IgD-negative memory B cell (primary cell): Measurements from ENCODE around the gene TFAP2B. TPM values are rescaled to one million over a fixed set of nuclear protein-coding genes. Genes with fewer than 3 reads are reported as not detected.

Experiments used
- H3K27ac Mint-ChIP-seq, 3 donors: one replicate each; pipeline ENCODE4 v1.8.0; 2020 to 2022; ENCODE audit warnings: mild to moderate bottlenecking in 3 of 3, mixed read lengths in 3 of 3, moderate library complexity in 1 of 3
- H3K27me3 Mint-ChIP-seq: one replicate; pipeline ENCODE4 v1.8.0; 2021; ENCODE audit warnings: mixed read lengths
- H3K36me3 Mint-ChIP-seq: one replicate; pipeline ENCODE4 v1.8.0; 2020; ENCODE audit warnings: mild to moderate bottlenecking, mixed read lengths
- H3K4me1 Mint-ChIP-seq, 3 donors: one replicate each; pipeline ENCODE4 v1.8.0; 2020 to 2022; ENCODE audit warnings: mixed read lengths in 3 of 3, mild to moderate bottlenecking in 1 of 3
- H3K4me3 Mint-ChIP-seq, 4 donors: one replicate each; pipeline ENCODE4 v1.8.0; 2020 to 2022; ENCODE audit warnings: mild to moderate bottlenecking in 4 of 4, mixed read lengths in 4 of 4, moderate library complexity in 3 of 4
- H3K9me3 Mint-ChIP-seq, 3 donors: one replicate each; pipeline ENCODE4 v1.8.0; 2020 to 2021; ENCODE audit warnings: mixed read lengths in 3 of 3, mild to moderate bottlenecking in 1 of 3
- polyA plus RNA-seq: library from polyadenylated mRNA; unstranded; fragments of 300-500 nt; fragmentation: Illumina TruSeq; gene quantifications from one replicate; pipeline ENCODE4 v1.2.3, GENCODE V29; 2021

TFAP2B gene
- polyA plus RNA-seq, 1 donor from 2014 or later: not detected

DNA sequence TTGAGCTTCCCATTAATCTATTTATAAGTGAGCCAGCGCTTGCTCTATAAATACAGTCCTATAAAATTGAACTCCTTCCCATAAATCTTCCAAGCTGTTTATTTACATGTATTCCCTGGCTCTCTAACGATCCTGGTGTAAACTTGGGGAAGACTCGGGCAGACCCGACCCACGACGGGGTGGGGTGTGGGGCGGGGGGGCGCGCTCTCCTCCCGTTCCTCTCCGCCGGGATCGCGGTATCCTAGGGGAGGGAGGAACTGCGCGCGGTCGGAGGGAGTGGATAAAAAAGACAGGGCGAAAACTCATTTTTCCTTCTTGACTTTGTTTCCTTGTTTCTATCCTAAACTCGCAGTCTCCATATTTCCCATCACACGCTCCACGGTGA is 31.1 kb downstream of the TFAP2B start:
- peaks cover 0 to 4% (median 0%) of the 10 kb centered on the region in 3 donors for H3K9me3 Mint-ChIP-seq
- H3K36me3 Mint-ChIP-seq: peaks cover 4% of the 10 kb centered on the region
- no peak overlapping the region for H3K4me3 Mint-ChIP-seq
- H3K27ac Mint-ChIP-seq: no peak overlapping the region
- peaks cover 59% of the 10 kb centered on the region for H3K27me3 Mint-ChIP-seq
- H3K4me1 Mint-ChIP-seq: peaks cover 0 to 2% (median 1%) of the 10 kb centered on the region in 3 donors

DNA sequence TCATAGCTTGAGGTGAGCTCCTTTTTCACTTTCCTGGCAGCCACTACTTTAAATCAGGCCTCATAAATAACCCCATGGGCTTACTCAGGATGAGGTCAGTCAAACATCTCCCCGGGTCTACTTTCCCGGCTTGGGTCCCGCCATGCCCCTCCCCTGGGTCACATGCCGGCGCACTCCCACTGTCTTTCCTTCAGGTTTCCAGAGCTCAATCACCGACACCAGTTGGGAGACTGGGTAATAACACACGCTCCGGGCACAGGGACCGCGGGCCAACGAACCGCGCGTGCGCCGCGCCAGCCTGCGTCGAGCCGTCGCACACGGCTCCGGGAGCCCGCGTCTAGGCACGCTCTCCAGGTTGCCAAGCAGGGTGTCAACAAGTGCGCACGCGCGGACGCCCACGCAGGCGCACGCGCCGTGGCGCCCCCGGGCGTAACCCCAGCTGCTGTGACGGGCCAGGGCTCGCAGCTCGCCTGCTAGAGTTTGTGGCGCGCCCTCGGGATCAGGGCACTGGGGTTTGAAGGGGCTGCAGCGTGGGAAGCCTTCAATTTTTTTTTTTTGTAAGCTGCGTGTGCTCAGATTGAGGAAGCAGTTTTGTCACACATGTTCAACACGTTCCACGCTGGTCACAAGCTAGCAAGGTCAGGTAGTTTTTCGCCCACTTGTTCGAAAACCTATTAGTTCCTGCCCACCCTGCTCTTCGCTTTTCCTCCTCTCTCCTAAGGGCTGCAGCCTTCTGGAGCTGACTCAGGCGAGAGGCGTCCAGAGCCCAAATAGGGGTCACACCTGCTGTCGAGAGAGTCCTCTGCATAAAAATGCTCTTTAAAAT is 31.8 kb downstream of the TFAP2B start:
- H3K36me3 Mint-ChIP-seq: peaks cover 4% of the 10 kb centered on the region
- no peak overlapping the region for H3K27ac Mint-ChIP-seq
- H3K4me3 Mint-ChIP-seq: no peak overlapping the region
- peaks cover 0 to 4% (median 0%) of the 10 kb centered on the region in 3 donors for H3K9me3 Mint-ChIP-seq
- H3K4me1 Mint-ChIP-seq: peaks cover 0 to 2% (median 1%) of the 10 kb centered on the region in 3 donors
- peaks cover 54% of the 10 kb centered on the region for H3K27me3 Mint-ChIP-seq

DNA sequence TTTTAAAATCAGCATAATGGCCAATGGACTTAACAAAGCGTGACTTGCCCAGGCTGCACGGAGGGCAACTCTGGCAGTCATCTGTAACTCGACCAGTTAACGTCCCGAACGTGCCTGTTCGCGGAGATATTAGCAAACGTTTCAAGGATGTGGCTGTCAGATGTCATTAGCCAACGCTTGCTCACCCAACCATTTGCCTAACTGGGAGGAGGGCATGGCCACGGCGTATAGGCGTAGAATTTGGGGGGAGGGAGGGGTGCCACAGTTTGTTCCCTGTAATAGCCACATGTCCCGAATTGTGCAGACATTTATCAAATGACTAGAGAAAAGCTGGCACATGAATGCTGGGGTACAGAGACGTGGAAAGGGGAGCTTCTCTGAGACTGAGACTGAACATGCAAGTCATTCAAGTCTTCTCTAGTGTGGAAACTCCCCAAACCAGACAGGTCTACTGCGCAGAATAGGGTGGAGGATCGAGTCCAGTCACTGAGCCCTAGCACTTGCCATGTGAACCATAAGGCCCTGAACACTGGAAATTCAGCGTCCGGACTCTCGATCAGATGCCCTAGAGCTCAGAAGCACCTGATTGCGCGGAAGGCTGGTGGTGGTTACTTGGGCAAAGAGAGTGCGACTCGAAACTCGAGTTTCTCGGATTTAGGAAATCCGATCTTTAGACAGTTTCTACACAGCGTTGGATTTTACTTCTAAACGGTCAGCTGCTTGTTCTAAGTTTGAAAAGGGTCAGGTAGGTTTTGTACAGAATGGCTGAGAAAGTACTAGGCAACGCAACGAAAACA is 32.6 kb downstream of the TFAP2B start:
- peaks cover 48% of the 10 kb centered on the region for H3K27me3 Mint-ChIP-seq
- H3K9me3 Mint-ChIP-seq: peaks cover 0 to 4% (median 1%) of the 10 kb centered on the region in 3 donors
- H3K4me3 Mint-ChIP-seq: no peak overlapping the region
- peaks cover 0 to 2% (median 1%) of the 10 kb centered on the region in 3 donors for H3K4me1 Mint-ChIP-seq
- peaks cover 4% of the 10 kb centered on the region for H3K36me3 Mint-ChIP-seq
- H3K27ac Mint-ChIP-seq: no peak overlapping the region

DNA sequence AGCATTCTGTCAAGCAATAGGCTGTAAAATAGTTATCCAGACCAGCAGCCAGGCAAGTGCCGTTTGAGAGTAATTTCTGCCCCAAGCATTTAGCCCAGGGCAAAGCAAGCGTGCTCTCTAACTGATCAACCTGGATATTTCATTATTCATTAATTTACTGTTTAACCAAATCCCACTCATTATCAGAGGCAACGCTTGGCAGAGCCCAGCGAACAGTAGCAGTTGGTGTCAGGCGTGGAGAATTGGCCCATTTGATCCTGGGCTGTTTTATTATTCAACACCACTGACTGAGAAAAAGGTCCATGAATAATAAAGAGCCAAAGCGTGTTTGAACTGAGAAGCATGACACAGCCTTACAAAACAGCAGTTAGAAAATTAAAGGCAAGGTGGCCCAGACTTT is 35.3 kb downstream of the TFAP2B start:
- peaks cover 23% of the 10 kb centered on the region for H3K27me3 Mint-ChIP-seq
- no peak overlapping the region for H3K4me3 Mint-ChIP-seq

DNA sequence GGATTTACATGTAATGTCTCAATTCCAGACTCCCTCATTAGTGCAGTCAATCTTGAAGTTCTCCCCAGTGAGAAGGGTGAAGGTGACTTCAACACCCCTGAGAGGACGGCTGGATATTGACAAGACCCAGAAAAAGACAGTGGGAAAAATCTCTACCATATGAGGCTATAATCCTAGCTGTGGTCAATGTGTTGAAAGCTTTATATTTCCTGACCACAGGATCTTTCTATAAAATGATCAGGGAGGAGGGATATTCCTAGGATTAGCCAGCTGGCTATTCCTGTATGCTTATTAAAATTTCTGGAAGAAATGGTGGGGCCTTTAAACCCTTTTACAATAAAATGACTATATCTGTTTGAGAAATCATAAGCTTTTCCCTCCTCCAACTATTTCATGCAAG is 43.0 kb downstream of the TFAP2B start:
- Mint-ChIP-seq H3K36me3 (no peaks in the 10 kb centered on the region), H3K27me3 (peaks cover 3% of the 10 kb centered on the region), H3K27ac (no peak overlapping the region), H3K4me1 (no peaks in the 10 kb centered on the region), H3K4me3 (no peak overlapping the region), H3K9me3 (peaks cover 2 to 5% (median 3%) of the 10 kb centered on the region in 3 donors)

More for the DNA sequence above, 35.3 kb downstream of the TFAP2B start:
- H3K27ac Mint-ChIP-seq: no peak overlapping the region
- peaks cover 3 to 5% (median 4%) of the 10 kb centered on the region in 3 donors for H3K9me3 Mint-ChIP-seq
- peaks cover 1% of the 10 kb centered on the region for H3K36me3 Mint-ChIP-seq
- H3K4me1 Mint-ChIP-seq: peaks cover 0 to 2% (median 1%) of the 10 kb centered on the region in 3 donors

DNA sequence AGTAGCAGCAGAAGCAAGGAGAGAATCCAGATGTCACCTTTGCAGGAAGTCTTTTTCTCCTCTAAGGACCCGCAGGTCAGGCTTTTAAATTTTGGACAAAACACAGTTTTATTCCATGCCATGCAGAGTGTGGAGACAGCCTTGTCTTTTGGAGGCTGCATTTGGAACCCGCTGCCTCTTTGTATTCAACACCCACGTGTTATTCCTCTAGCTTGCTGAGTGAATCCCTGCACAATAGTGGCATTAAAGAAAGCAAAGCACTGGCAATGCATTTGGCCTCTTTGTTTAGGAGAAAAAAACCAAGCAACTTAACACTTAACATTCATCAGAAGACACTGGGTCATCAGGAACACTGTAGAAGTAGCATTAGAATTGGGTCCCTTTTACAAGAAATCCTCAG is 43.5 kb downstream of the TFAP2B start:
- Mint-ChIP-seq H3K4me3 (peak overlapping the region in 1 of 4 donors; percentile 17), H3K9me3 (peaks cover 2 to 5% (median 3%) of the 10 kb centered on the region in 3 donors), H3K36me3 (no peaks in the 10 kb centered on the region), H3K27me3 (peaks cover 3% of the 10 kb centered on the region), H3K4me1 (no peaks in the 10 kb centered on the region), H3K27ac (no peak overlapping the region)

DNA sequence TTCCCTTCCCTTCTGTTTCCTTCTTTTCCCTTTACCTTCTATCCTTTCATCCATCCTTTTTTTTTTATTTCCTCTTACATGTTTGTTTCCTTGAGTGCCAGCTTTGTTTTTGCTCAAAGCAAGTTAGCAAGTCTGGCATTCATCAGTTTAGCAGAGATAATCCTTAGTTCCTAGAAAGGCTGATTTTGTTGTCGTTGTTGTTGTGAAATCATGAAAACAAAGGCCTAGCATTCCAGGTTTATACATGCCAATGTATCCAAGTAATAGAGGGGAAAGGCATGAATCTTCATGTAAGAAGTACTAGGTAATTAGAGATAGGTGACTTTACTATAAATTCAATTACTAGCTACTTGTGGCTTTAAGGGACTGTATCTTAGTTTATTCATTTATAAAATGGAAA is 45.9 kb downstream of the TFAP2B start:
- H3K4me1 Mint-ChIP-seq: no peaks in the 10 kb centered on the region
- no peak overlapping the region for H3K27ac Mint-ChIP-seq
- no peak overlapping the region for H3K4me3 Mint-ChIP-seq
- H3K27me3 Mint-ChIP-seq: peaks cover 2% of the 10 kb centered on the region
- no peaks in the 10 kb centered on the region for H3K9me3 Mint-ChIP-seq
- no peaks in the 10 kb centered on the region for H3K36me3 Mint-ChIP-seq

DNA sequence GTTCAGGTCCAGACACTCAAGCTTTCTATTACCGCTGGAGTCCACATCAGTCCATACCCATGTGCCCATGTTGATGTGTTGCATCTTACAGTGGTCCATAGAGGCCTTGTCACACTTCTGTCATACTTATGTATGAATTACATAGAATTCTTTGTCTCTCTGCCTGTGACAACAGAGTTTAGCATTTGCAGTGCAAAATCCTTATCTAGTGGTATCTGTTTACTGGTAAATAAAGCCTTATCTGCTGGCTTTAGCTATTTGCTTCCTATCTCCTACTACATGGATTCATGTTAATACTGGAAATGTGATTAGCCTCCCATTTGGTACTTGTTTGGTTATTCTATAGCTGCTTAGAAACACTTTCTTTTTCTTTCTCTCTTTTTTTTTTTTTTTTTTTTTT is 49.8 kb downstream of the TFAP2B start:
- Mint-ChIP-seq H3K4me1 (no peaks in the 10 kb centered on the region), H3K9me3 (no peaks in the 10 kb centered on the region), H3K36me3 (no peaks in the 10 kb centered on the region), H3K4me3 (no peak overlapping the region), H3K27ac (no peak overlapping the region), H3K27me3 (no peaks in the 10 kb centered on the region)

DNA sequence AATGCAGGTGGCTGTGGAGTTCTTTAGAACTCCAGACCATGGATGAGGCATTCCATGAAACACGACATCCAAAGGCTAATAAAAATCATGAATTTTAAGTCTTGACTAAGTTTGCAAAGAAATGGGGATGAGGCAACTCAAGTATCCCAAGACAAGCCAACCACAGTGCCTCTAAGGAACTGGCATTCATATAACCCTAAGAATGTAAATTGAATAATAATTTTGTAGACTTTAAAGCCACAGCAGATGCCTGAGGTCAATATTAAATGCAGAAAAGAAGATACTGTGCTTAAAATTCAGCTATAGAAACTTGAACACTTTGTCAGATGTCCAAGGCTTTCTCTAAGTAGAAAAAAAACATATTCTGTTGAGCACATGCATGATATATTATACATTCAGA is 54.5 kb downstream of the TFAP2B start:
- Mint-ChIP-seq H3K4me3 (no peak overlapping the region), H3K27me3 (no peaks in the 10 kb centered on the region), H3K9me3 (no peaks in the 10 kb centered on the region), H3K36me3 (no peaks in the 10 kb centered on the region), H3K4me1 (no peaks in the 10 kb centered on the region), H3K27ac (no peak overlapping the region)

DNA sequence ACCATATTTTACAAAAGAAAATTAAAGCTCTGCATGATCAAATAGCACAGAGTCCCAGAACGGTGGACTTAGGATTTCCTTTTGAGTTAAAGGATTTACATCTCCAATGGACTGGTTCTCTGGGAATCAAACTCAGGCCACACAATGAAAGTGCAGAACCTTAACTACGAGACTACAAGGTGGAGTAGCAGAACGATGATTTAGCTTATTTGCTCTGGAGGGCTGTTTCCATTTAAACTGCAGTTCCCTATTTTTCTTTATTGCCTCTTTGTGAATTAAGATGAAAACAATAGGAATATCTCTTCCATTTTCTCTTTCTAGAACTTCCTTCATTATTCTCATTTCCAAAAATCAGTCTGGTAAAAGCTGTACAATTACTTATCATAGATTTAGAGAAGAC is 65.7 kb downstream of the TFAP2B start:
- no peak overlapping the region for H3K4me3 Mint-ChIP-seq
- H3K27me3 Mint-ChIP-seq: no peaks in the 10 kb centered on the region
- H3K36me3 Mint-ChIP-seq: no peaks in the 10 kb centered on the region
- H3K9me3 Mint-ChIP-seq: no peaks in the 10 kb centered on the region
- no peak overlapping the region for H3K27ac Mint-ChIP-seq
- H3K4me1 Mint-ChIP-seq: no peaks in the 10 kb centered on the region

DNA sequence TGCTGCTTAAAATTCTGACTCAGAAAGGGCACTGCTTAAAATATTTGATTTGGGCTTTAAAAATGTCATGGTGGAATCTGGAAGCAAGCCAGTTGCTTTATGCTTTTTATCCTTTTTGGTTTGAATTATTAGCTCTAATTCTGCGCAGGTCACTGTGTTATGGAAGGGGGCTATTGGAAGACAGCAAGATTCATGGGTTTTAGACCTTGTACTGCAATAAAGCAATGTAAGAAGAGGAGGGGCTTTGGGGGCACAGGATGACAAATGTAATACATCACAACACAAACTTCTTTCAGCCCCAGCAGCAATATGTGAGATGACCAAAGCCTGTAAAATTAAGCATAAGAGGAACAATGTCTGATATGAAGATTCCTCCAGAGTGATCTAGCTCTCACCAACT is 68.4 kb downstream of the TFAP2B start:
- Mint-ChIP-seq H3K4me1 (no peaks in the 10 kb centered on the region), H3K27ac (no peak overlapping the region), H3K27me3 (no peaks in the 10 kb centered on the region), H3K36me3 (no peaks in the 10 kb centered on the region), H3K9me3 (no peaks in the 10 kb centered on the region), H3K4me3 (no peak overlapping the region)

DNA sequence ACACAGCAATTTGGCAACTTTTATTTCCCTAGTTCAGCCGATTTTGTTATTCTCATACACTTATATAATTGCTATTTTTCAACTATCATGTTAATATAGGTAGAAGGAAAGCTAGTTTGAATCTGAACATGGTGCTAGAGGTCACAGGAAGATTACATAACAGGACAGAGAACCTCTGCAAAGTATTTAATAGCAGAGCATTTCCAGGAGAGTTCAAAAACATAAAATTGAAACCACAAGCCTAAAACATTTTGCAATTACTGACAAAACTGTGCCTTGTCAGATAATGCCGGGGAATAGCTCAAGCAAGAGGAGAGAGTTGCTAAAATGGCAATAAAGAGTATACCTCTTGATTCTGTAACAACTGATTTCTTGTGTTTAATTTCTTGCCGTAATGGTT is 70.8 kb downstream of the TFAP2B start:
- no peaks in the 10 kb centered on the region for H3K4me1 Mint-ChIP-seq
- H3K4me3 Mint-ChIP-seq: no peak overlapping the region
- no peak overlapping the region for H3K27ac Mint-ChIP-seq
- no peaks in the 10 kb centered on the region for H3K36me3 Mint-ChIP-seq
- H3K9me3 Mint-ChIP-seq: no peaks in the 10 kb centered on the region
- no peaks in the 10 kb centered on the region for H3K27me3 Mint-ChIP-seq

DNA sequence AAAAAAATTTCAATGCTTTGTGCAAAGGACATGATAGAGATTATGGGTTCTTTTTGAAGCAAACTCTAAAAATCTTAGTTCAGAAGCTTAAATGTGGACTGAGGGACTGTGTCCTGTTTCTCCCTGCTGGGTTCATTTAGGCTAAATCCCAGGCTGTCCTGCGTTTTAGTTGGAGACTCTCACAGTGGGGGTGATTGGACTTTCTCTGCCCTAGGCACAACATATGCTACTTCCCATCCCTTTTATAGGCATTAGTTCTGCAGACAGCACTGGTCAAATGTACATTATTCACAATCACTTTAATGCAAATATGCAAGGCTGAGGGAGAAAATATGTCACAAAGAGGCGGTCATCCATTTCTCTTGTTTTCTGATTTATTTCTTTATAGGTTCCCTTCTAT is 71.3 kb downstream of the TFAP2B start:
- H3K9me3 Mint-ChIP-seq: peaks cover 0 to 2% (median 0%) of the 10 kb centered on the region in 3 donors
- H3K27me3 Mint-ChIP-seq: no peaks in the 10 kb centered on the region
- no peaks in the 10 kb centered on the region for H3K36me3 Mint-ChIP-seq
- no peak overlapping the region for H3K27ac Mint-ChIP-seq
- H3K4me3 Mint-ChIP-seq: no peak overlapping the region
- H3K4me1 Mint-ChIP-seq: no peaks in the 10 kb centered on the region

DNA sequence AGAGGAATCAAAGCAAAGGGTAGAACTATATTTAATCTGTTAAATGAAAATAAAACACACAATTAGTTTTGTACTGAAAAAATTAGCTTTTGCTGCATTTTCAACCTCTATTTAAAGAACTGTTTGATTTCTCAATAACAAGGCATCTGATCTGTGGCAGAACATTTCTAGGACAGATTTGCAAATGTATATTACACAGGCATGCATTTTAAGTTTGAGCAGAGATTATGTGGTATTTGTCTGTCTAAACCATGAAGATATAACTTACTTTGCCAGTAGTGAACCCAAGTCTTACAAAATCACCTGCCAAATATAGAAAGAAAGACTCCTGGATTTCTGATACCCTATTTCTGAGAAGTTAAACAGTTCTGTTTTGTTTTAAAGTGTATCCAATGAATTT is 71.9 kb downstream of the TFAP2B start:
- Mint-ChIP-seq H3K4me3 (no peak overlapping the region), H3K27me3 (no peaks in the 10 kb centered on the region), H3K4me1 (no peaks in the 10 kb centered on the region), H3K27ac (no peak overlapping the region), H3K9me3 (peaks cover 0 to 4% (median 0%) of the 10 kb centered on the region in 3 donors), H3K36me3 (no peaks in the 10 kb centered on the region)

DNA sequence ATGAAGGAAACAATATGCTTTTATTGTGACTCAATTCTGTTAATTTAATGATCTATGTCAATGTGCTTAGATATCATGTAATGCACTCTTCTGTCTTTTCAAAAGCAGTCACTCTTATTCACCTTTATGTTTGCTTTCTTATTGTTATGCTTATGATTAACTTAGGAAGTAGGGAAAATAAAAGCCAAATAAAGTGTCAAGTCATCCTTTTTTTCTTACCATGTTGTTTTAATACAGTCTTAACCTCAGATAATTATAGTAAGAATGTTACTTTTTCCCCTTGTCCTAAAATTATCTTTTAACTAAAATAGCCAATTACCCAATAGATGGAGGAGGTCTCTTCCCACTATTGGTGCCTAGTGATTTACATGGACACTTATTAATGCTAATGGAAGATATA is 72.6 kb downstream of the TFAP2B start:
- H3K27me3 Mint-ChIP-seq: no peaks in the 10 kb centered on the region

More for the DNA sequence above, 72.6 kb downstream of the TFAP2B start:
- H3K36me3 Mint-ChIP-seq: no peaks in the 10 kb centered on the region
- H3K4me1 Mint-ChIP-seq: no peaks in the 10 kb centered on the region
- peaks cover 0 to 4% (median 0%) of the 10 kb centered on the region in 3 donors for H3K9me3 Mint-ChIP-seq
- H3K27ac Mint-ChIP-seq: no peak overlapping the region
- no peak overlapping the region for H3K4me3 Mint-ChIP-seq
